Dedifferentiated amniotic fluid mesenchymal stem cell (primary cell): Measurements from ENCODE around the gene CLNK.
A peak's percentile ranks its signal among the peaks of the same experiment; 100 is the strongest.

Experiments used
- DNase-seq: peaks from one replicate; pipeline ENCODE4 v3.0.0-alpha.2; 2016; ENCODE audit errors: extremely low spot score

CLNK gene

GRCh38 chr4:10611673-10612072, 72.9 kb downstream of the CLNK start:
- DNase-seq = peak; percentile 52

GRCh38 chr4:10608501-10609219, 75.9 kb downstream of the CLNK start:
- DNase-seq = no peak

- no peak for DNase-seq
Observed at GRCh38 chr4:10607206-10607605, 77.4 kb downstream of the CLNK start.

GRCh38 chr4:10606483-10607155, 77.9 kb downstream of the CLNK start:
- no peak for DNase-seq

- DNase-seq = peak; percentile 47
Observed at GRCh38 chr4:10605746-10606482, 78.7 kb downstream of the CLNK start.

GRCh38 chr4:10605031-10605430, 79.5 kb downstream of the CLNK start:
- DNase-seq = no peak

GRCh38 chr4:10599574-10599973, 85.0 kb downstream of the CLNK start:
- no peak for DNase-seq

GRCh38 chr4:10598829-10599228, 85.7 kb downstream of the CLNK start:
- no peak for DNase-seq

- DNase-seq = no peak
Observed at GRCh38 chr4:10596586-10597290, 87.8 kb downstream of the CLNK start.

GRCh38 chr4:10593130-10593529, 91.4 kb downstream of the CLNK start:
- DNase-seq = no peak

GRCh38 chr4:10590896-10591295, 93.7 kb downstream of the CLNK start:
- no peak for DNase-seq

GRCh38 chr4:10589799-10590198, 94.8 kb downstream of the CLNK start:
- no peak for DNase-seq

GRCh38 chr4:10589321-10589720, 95.2 kb downstream of the CLNK start:
- no peak for DNase-seq

GRCh38 chr4:10587697-10588096, 96.9 kb downstream of the CLNK start:
- DNase-seq = no peak

- DNase-seq = no peak
Observed at GRCh38 chr4:10587296-10587695, 97.3 kb downstream of the CLNK start.

- DNase-seq = peak; percentile 46
Observed at GRCh38 chr4:10584042-10584441, 100.5 kb downstream of the CLNK start.

GRCh38 chr4:10582951-10583350, 101.6 kb downstream of the CLNK start:
- DNase-seq = no peak

GRCh38 chr4:10582059-10582686, 102.4 kb downstream of the CLNK start:
- DNase-seq = peak; percentile 43

GRCh38 chr4:10581022-10581421, 103.5 kb downstream of the CLNK start:
- no peak for DNase-seq

- no peak for DNase-seq
Observed at GRCh38 chr4:10579648-10580047, 104.9 kb downstream of the CLNK start.

GRCh38 chr4:10577508-10578426, 106.8 kb downstream of the CLNK start:
- no peak for DNase-seq
